Measurements from ENCODE around the gene MED13L. TPM values are rescaled to one million over a fixed set of nuclear protein-coding genes. Genes with fewer than 3 reads are reported as not detected.

The MED13L gene
- total RNA-seq, 1 donor from 2014 or later: 147 TPM

DNA sequence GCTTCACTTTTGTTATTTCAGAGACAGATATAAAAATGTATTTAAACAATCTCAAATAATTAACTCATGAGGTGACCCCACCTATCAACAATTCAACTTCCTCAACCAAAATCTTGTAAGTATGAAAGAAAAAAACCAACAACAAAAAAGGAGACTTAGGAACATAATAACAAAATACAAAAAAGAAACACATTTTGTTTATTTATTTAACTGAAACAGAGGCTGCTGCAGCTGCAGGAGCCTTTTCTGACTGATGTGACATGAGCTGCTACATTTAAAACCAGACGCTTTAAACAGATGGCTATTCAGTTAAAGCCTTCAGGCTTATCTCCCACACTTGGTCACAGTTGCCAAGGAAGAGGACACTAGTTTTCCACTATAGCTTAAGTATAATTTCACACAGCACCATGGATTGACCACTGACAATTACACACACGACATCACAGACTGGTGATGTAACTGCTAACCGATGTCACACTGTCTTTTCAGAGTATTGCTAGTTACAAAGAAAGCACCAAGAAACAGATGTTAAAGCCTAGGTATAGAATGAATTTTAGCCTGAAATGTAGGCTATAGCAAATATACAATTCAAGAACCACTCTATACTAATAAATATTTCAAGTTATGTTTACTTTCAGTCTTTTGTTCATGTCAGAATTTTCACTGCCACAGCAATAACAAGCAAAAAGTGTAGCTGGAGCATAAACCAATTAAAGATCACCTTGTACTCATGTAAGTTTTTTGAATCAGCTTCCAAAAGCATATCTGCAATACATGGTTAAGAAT, 113.0 kb downstream of the MED13L start:
- DNase-seq: no peak

DNA sequence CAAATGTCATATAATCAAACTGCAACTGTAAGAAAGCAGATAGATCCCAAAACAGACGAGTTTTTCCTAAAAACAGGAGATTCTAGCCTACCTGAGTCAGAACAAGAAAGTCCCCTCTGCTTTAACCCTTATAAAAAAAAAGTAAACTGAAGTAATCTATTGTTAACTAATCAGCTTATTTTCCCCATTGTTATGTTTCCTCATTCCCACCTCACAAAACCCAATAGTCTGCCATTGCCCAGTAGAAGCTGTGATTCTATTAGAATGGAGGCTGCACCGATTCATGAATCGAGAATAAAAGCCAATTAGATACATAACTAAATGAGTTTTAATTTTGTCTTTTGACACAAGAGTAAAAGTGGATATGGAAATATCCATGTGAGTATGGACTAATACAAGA, 115.4 kb downstream of the MED13L start:
- Histone ChIP-seq H3K27ac (no peak overlapping the region), H3K27me3 (no peaks in the 10 kb centered on the region), H3K36me3 (no peaks in the 10 kb centered on the region), H3K4me1 (peaks cover 45% of the 10 kb centered on the region), H3K9me3 (no peaks in the 10 kb centered on the region), H3K4me3 (no peak overlapping the region)
- TF ChIP-seq, protein P1, sequence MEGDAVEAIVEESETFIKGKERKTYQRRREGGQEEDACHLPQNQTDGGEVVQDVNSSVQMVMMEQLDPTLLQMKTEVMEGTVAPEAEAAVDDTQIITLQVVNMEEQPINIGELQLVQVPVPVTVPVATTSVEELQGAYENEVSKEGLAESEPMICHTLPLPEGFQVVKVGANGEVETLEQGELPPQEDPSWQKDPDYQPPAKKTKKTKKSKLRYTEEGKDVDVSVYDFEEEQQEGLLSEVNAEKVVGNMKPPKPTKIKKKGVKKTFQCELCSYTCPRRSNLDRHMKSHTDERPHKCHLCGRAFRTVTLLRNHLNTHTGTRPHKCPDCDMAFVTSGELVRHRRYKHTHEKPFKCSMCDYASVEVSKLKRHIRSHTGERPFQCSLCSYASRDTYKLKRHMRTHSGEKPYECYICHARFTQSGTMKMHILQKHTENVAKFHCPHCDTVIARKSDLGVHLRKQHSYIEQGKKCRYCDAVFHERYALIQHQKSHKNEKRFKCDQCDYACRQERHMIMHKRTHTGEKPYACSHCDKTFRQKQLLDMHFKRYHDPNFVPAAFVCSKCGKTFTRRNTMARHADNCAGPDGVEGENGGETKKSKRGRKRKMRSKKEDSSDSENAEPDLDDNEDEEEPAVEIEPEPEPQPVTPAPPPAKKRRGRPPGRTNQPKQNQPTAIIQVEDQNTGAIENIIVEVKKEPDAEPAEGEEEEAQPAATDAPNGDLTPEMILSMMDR (IDR thresholded peaks at IDR 0.05): no peak
- ATAC-seq: no peak
- intact Hi-C loops (cut with DNase I): no loop called here
- no peak for DNase-seq

More for the DNA sequence above, 113.0 kb downstream of the MED13L start:
- H3K9me3 ChIP-seq: no peaks in the 10 kb centered on the region
- peak; percentile 25 for ATAC-seq
- no peaks in the 10 kb centered on the region for H3K27me3 ChIP-seq
- H3K4me1 ChIP-seq: peaks cover 30% of the 10 kb centered on the region
- intact Hi-C loops (cut with DNase I): no loop called here
- TF ChIP-seq, protein P1 (IDR thresholded peaks at IDR 0.05): no peak
- no peak overlapping the region for H3K27ac ChIP-seq
- no peaks in the 10 kb centered on the region for H3K36me3 ChIP-seq
- no peak overlapping the region for H3K4me3 ChIP-seq

DNA sequence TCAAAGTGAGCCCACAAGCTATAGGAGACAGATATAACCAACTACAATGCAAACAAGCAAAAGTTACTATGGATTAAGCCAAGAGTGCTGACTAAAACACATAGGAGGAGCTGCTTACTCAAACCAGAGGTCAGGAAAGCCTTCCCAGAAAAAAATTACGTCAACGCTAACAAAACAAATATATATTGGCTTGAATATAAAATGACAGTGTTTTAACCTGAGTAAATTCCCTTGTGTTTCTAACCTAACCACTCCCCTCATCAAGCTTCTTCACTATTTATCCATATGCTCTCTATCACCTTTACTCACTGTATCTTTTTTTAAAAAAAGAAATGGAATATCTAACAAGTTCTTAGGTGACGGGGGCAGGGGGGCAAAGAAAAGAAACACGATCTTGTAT, 115.9 kb downstream of the MED13L start:
- Histone ChIP-seq H3K4me1 (peaks cover 45% of the 10 kb centered on the region), H3K36me3 (no peaks in the 10 kb centered on the region), H3K4me3 (no peak overlapping the region), H3K27ac (no peak overlapping the region), H3K9me3 (no peaks in the 10 kb centered on the region), H3K27me3 (no peaks in the 10 kb centered on the region)
- intact Hi-C loops (cut with DNase I): no loop called here
- DNase-seq (no peak), ATAC-seq (no peak)
- TF ChIP-seq, protein P1 (IDR thresholded peaks at IDR 0.05): no peak

DNA sequence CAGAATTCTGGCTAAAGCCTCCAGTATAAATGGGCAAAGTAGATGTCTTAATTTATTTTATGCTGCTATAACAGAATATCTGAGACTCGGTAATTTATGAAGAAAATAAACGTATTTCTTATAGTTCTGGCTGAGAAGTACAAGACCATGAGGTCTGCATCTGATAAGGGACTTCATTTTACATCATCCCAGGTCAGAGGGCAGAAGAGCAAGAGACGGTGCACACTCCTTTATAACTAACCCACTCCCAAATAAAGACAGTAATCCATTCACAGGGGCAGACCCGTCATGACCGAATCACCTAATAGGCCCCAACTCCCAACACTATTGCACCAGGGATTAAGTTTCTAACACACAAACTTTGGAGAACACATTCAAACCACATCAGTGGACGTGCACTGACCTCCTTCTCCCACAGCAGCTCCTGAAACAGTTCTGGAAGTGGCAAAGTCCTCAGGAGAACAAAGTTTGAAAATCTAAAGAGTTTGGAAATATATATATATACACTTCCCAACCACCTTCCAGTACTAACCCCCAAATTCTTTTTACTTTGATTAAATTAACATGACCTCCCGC, 116.5 kb downstream of the MED13L start:
- Histone ChIP-seq H3K27me3 (no peaks in the 10 kb centered on the region), H3K4me1 (peaks cover 45% of the 10 kb centered on the region)

DNA sequence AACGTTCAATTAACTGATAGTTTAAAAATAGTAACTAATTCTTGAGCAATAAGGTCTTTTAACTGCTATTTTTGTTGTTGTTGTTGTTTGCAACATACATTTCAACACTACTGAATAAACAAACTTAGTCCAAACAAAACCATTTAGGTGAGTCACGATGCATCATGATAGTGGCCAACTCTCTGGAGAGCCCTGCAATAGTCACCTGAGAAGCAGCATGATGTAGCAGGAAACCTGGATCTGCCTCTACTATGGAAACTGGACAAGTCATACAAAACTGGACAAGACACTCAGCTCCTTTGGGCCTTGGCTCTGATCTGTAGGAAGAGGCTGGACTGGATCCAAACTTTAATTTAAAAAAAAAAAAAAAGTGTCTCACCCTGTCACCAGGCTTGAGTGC, 117.3 kb downstream of the MED13L start:
- no peak for ATAC-seq
- TF ChIP-seq, protein P1 (IDR thresholded peaks at IDR 0.05): no peak
- no peaks in the 10 kb centered on the region for H3K9me3 ChIP-seq

More for the DNA sequence above, 116.5 kb downstream of the MED13L start:
- DNase-seq: no peak
- TF ChIP-seq, protein P1 (IDR thresholded peaks at IDR 0.05): no peak
- no peak overlapping the region for H3K4me3 ChIP-seq
- ATAC-seq: no peak
- intact Hi-C loops (cut with DNase I): no loop called here
- no peaks in the 10 kb centered on the region for H3K9me3 ChIP-seq
- H3K36me3 ChIP-seq: no peaks in the 10 kb centered on the region
- H3K27ac ChIP-seq: no peak overlapping the region

More for the DNA sequence above, 117.3 kb downstream of the MED13L start:
- H3K27me3 ChIP-seq: no peaks in the 10 kb centered on the region
- H3K27ac ChIP-seq: no peak overlapping the region
- no peak overlapping the region for H3K4me3 ChIP-seq
- no peaks in the 10 kb centered on the region for H3K36me3 ChIP-seq
- intact Hi-C loops (cut with DNase I): no loop called here
- peaks cover 45% of the 10 kb centered on the region for H3K4me1 ChIP-seq
- no peak for DNase-seq
